HT1080 (cell line): Measurements from ENCODE around the gene ACAA1. TPM values are rescaled to one million over a fixed set of nuclear protein-coding genes. Genes with fewer than 3 reads are reported as not detected.

ENCODE experiments used
- DNase-seq: peaks from one replicate; pipeline ENCODE4 v3.0.0-alpha.2; 2015; ENCODE audit warnings: low read depth
- total RNA-seq: library from RNA; depleted of rRNA; stranded (reverse); fragments of >200 nt; shearing (Covaris generic); gene quantifications from 2 replicates; pipeline ENCODE4 v1.2.3, GENCODE V29; 2014

Gene ACAA1
- total RNA-seq, 1 experiment from 2014 or later, result 14.2 TPM

DNA sequence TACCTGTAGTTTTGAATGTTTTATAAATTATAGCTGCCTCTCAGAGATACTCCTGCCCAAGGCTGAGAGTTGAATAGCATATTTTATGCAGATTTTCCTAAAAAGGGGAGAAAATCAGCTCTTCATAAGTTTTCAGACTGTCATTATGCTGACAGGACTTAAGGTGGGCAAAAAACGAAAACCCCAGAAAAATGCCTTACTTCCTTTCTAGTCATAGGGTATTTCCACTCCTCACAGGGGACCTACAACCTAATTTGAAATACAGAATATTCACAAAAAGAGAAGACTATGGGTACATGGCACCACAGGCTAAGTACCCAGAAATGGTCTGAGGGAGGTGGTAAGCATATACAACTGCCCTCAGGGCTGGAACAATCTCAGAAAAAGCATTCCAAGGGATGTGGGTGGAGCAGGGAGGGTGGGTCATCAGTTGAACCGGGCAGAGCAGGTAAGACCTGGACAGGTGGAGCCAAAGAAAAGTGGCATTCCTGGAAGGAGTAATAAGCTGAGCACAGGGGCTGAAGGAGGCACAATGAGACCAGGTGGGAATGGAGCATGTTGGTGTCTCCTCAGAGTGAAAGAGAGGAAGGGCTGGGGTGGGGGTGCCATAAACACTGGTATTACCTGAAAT is 17.8 kb upstream of the ACAA1 start:
- no peak for DNase-seq

DNA sequence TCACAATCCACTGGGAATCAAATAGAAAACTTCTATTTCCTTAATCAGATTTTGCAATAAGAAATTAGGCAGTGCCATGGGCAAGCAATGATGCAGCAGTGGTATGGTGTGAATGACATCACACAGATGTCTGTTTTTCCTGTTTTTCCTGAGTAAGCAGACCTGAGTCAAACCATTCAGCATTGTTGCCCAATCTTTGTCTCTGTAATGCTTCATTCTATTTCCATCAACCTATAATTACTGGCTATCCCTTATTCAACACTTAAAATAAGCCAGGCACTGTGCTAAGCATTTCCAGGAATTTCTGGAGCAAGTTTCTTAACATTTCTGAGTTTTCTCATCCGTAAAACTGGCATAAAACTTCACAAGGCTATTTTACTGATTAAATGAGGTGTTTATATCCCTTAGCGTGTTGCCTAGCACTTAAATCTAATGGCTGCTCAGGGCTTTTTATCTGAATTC is 17.1 kb upstream of the ACAA1 start:
- DNase-seq, result peak; percentile 72

- no peak for DNase-seq
These were observed 16.3 kb upstream of the ACAA1 start for GRCh38 chr3:38153221-38153620.

DNA sequence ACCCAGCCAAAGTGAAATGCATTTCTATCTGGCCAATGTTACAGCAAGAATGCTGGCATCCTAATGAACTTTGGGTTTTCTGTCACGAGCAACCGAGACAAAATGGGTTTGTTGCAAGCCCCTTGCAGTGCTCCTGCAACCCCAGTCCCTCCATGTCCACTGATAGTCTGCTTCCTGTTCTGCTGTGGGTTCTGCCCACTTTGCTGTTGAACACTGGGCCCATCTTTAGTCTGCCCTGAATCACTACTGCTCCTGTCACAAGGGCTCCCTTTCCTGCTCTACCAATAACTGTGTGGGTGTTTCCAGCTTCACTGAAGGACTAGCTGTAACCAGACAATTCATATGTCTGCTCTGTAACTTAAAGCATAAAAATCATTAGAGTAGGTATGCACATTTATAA is 15.7 kb upstream of the ACAA1 start:
- DNase-seq, result no peak

GRCh38 chr3:38151667-38152265 is 14.8 kb upstream of the ACAA1 start:
- DNase-seq, result peak; percentile 71

DNA sequence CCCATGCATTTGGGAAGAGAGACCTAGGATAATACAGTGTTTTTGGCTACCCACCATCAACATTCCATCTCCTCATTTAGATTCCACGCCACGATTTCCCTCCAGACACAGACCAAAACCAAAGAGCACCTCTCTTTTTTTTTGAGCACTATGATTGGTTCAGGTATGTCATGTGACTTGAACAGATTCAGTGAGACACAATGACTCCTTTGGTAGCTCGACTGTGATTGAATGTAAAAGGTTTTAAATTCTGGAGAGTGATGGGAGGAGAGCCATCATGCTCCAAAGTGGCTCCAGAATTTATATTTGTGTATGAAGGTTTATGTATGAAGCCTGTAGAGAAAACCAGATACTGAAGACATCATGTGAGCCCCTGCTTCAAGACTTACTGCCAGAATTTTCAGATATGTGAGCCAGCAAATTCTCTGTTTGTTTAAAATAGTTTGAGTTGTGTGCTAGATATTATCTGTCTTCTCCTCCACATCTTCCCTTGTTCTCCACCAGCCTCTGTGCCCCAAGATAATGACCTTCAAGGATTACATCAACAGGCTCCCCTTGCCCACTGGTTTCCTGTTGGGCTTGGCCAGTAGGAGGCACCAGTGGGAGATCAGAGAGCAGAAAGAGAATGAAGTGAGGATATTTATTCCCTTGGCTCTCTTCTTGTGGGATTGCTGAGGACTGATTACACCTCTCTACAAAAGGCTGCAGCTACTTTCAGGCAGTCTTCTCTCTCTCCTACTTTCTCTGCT is 14.0 kb upstream of the ACAA1 start:
- no peak for DNase-seq

- DNase-seq, result no peak
These were observed 12.8 kb upstream of the ACAA1 start for GRCh38 chr3:38149708-38150107.

DNA sequence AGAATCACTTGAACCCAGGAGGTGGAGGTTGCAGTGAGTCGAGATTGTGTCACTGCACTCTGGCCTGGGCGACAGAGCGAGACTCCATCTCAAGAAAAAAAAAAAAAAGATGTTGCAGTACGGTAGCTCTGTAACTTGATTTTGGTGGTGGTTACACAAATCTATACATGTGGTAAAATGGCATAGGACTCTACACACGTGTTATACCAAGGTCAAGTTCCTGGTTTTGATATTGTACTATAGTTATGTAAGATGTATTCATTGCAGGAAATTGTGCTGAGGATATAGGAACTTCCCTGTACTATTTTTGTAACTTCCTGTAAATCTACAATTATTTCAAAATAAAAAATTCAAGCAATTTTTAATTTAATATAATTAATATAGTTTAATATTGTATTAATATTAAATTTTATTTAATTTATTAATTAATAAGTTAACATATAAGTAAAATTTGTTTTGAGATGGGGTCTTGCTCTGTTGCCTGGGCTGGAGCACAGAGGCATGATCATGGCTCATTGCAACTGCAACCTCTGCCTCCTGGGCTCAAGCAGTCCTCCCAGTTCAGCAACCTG is 11.5 kb upstream of the ACAA1 start:
- no peak for DNase-seq

DNA sequence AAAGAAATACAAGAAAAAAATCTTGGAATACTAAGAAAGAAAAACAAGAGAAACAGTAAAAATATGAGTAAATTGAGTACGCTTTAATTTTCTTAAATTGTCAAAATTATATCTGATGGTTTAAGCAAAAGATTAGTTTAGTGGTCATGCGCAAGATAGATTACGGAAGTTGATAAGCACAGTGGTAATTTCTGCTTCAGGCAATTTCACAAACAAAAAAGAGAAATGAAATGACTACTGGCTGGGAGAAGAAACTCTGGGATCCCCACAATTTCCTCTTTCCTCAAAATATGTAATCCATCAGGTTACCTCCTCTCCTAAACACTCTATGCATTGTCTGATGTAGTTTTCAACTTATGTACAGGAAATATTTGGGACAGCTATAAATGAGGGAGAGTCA is 10.5 kb upstream of the ACAA1 start:
- DNase-seq, result no peak

DNA sequence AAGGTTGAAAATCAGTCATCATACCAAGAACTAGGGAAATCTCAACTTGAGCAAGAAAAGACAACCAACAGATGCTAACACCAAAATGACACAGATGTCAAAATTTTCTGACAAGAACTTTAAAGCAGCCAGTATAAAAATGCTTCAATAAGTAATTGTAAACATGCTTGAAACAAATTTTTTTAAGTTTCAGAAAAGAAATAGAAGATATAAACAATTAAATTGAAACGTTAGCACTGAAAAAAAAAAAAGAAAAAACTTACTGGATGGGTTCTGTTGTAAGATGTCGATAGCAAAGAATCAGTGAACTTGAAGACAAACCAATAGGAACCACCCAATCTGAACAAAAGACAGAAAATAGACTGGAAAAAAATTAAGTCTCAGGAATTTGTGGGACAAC is 9.6 kb upstream of the ACAA1 start:
- no peak for DNase-seq

- no peak for DNase-seq
These were observed 6.6 kb upstream of the ACAA1 start for GRCh38 chr3:38143511-38143910.

DNA sequence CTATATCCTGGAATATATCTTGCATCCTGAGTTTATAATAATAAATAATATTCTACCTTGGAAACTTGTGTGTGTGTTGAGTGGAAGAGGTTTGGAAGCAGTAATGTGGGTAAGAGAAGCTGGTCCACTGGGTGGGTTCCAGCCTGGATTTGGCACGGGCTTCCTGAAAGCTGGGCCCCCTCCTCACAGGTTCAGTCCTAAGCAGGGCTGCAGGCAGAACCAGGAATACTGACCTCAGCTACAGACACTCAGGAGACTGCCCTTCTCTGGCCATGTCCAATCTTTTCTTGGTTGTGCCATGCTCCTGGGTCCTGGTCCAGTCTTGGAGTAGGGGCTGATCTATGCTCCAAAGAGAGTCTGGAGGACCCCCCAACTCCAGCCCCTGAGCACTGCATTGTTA is 6.0 kb upstream of the ACAA1 start:
- no peak for DNase-seq

- no peak for DNase-seq
These were observed 5.0 kb upstream of the ACAA1 start for GRCh38 chr3:38141952-38142273.

- no peak for DNase-seq
These were observed 4.4 kb upstream of the ACAA1 start for GRCh38 chr3:38141173-38141951.

GRCh38 chr3:38140326-38141172 is 3.6 kb upstream of the ACAA1 start:
- no peak for DNase-seq

- DNase-seq, result no peak
These were observed 2.7 kb upstream of the ACAA1 start for GRCh38 chr3:38139652-38140051.

GRCh38 chr3:38139191-38139590 is 2.3 kb upstream of the ACAA1 start:
- DNase-seq, result no peak

DNA sequence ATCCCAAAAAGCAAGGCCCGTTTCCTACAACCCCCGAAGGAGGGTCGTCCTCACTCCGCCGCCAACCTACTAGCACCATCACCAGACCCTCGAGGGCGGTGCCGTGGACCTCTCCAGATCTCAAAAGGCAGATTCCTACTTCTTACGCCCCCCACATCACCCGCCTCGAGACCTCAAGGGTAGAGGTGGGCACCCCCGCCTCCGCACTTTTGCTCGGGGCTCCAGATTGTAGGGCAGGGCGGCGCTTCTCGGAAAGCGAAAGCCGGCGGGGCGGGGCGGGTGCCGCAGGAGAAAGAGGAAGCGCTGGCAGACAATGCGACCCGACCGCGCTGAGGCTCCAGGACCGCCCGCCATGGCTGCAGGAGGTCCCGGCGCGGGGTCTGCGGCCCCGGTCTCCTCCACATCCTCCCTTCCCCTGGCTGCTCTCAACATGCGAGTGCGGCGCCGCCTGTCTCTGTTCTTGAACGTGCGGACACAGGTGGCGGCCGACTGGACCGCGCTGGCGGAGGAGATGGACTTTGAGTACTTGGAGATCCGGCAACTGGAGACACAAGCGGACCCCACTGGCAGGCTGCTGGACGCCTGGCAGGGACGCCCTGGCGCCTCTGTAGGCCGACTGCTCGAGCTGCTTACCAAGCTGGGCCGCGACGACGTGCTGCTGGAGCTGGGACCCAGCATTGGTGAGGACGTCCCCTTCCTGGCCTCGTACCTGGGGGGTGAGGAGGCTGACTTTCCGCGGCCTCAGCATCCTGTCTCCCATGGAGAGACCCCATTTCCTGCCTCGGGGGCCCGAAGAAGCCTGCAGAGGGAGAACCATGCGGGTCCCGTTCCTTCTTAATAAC is 1.6 kb upstream of the ACAA1 start, which contains the start of gene MYD88:
MYD88 (plus strand) TSS at position 313 of the 842 bp plus-strand sequence; CDS start at position 353, 40 bp downstream.
- no peak for DNase-seq

GRCh38 chr3:38137615-38138348 is 855 bp upstream of the ACAA1 start:
- DNase-seq, result no peak
